Keratinocyte (primary cell): ENCODE data around the gene KSR1. TPM values are rescaled to one million over a fixed set of nuclear protein-coding genes. Genes with fewer than 3 reads are reported as not detected.

Experiments used
- DNase-seq: peaks from one replicate; pipeline ENCODE4 v3.0.0-alpha.2; 2011; ENCODE audit warnings: low read depth, missing footprints, low spot score
- FAIRE-seq: peaks from 2 replicates; lab custom pipeline; 2011; peaks lifted over from hg19 to GRCh38; lab: Jason Lieb, UNC
- H2AFZ ChIP-seq: 2 replicates; pipeline ENCODE4 v1.6.0; 2012; ENCODE audit warnings: low read length, control low read depth, inconsistent platforms; ENCODE audit not compliant: control insufficient read depth
- H3K27ac ChIP-seq: 2 replicates; pipeline ENCODE4 v1.5.1; 2011; ENCODE audit warnings: low read length; ENCODE audit not compliant: control insufficient read depth, insufficient read depth
- H3K27me3 ChIP-seq: 3 replicates; pipeline ENCODE4 v1.6.0; 2011; ENCODE audit warnings: low read length; ENCODE audit not compliant: control insufficient read depth, insufficient read depth; ENCODE audit errors: extremely low read depth
- H3K36me3 ChIP-seq, 2 experiments: 2 replicates in 1 of 2; 3 replicates in 1 of 2; pipeline ENCODE4 v1.5.1; 2011; ENCODE audit warnings: low read length in 2 of 2, mild to moderate bottlenecking in 1 of 2; ENCODE audit not compliant: control insufficient read depth in 2 of 2, insufficient read depth in 2 of 2; ENCODE audit errors: extremely low read depth in 1 of 2
- H3K4me1 ChIP-seq: 3 replicates; pipeline ENCODE4 v1.5.1; 2011; ENCODE audit warnings: low read length; ENCODE audit not compliant: control insufficient read depth, insufficient read depth; ENCODE audit errors: extremely low read depth
- H3K4me2 ChIP-seq: 3 replicates; pipeline ENCODE4 v1.6.0; 2011; ENCODE audit warnings: low read depth, low read length; ENCODE audit not compliant: control insufficient read depth, insufficient read depth; ENCODE audit errors: extremely low read depth
- H3K4me3 ChIP-seq, 3 experiments: fragments of 200-600 bp in 1 of 3; sonication (generic) in 1 of 3; 2 replicates in 2 of 3; 3 replicates in 1 of 3; pipeline ENCODE4 v1.5.1; 2011 to 2016; ENCODE audit warnings: low read length in 3 of 3, mild to moderate bottlenecking in 3 of 3, control low read depth in 2 of 3, inconsistent platforms in 1 of 3, low read depth in 1 of 3, mixed read lengths in 1 of 3, mixed run types in 1 of 3, moderate library complexity in 1 of 3; ENCODE audit not compliant: control insufficient read depth in 2 of 3, insufficient read depth in 2 of 3; ENCODE audit errors: extremely low read depth in 1 of 3
- H3K79me2 ChIP-seq: 2 replicates; pipeline ENCODE4 v1.6.0; 2012; ENCODE audit warnings: low read length; ENCODE audit not compliant: control insufficient read depth, insufficient read depth
- H3K9ac ChIP-seq: 3 replicates; pipeline ENCODE4 v1.6.0; 2011; ENCODE audit warnings: low read length; ENCODE audit not compliant: control insufficient read depth, insufficient read depth; ENCODE audit errors: extremely low read depth
- H3K9me1 ChIP-seq: 3 replicates; pipeline ENCODE4 v1.6.0; 2011; ENCODE audit warnings: low read length; ENCODE audit not compliant: control insufficient read depth, insufficient read depth; ENCODE audit errors: extremely low read depth
- H3K9me3 ChIP-seq: 2 replicates; pipeline ENCODE4 v1.5.1; 2012; ENCODE audit warnings: low read depth, low read length; ENCODE audit not compliant: control insufficient read depth
- H4K20me1 ChIP-seq: 3 replicates; pipeline ENCODE4 v1.6.0; 2011; ENCODE audit warnings: low read length; ENCODE audit not compliant: control insufficient read depth, insufficient read depth; ENCODE audit errors: extremely low read depth
- EZH2 ChIP-seq: IDR thresholded peaks from one replicate; pipeline ENCODE4 v1.6.1; 2012; ENCODE audit warnings: inconsistent platforms, mild to moderate bottlenecking, low read length, moderate library complexity
- dilution Hi-C: fragments of 300-500 bp; cut with MboI; formaldehyde crosslinking; loops from one replicate; pipeline ENCODE4 v1.7.0; 2020; ENCODE audit warnings: low sequenced_read_pairs; ENCODE audit not compliant: extremely low pct_ligation_motif_present
- polyA plus RNA-seq, 5 experiments: library from polyadenylated mRNA; depleted of rRNA in 3 of 5; stranded (reverse) in 3 of 5; stranded (forward) in 1 of 5; unstranded in 1 of 5; fragments of >200 nt; gene quantifications; 1 replicate in 1 of 5; 2 replicates in 3 of 5; 3 replicates in 1 of 5; pipeline versions ENCODE4 v1.2.1 to v1.2.3, GENCODE V29; 2011 to 2012; ENCODE audit warnings: missing spikeins in 2 of 5, low read depth in 1 of 5, low replicate concordance in 1 of 5
- TF ChIP-seq, protein P1 (sequence below), 3 experiments: IDR thresholded peaks in 1 of 3; conservative IDR thresholded peaks in 1 of 3; optimal IDR thresholded peaks in 1 of 3; 2 replicates in 2 of 3; 3 replicates in 1 of 3; pipeline versions ENCODE3 to v1.5.1; 2011; ENCODE audit warnings: low read length in 3 of 3, mild to moderate bottlenecking in 3 of 3, moderate library complexity in 2 of 3, control low read depth in 1 of 3, inconsistent platforms in 1 of 3; ENCODE audit not compliant: insufficient read depth in 2 of 3; ENCODE audit errors: extremely low read depth in 1 of 3

The KSR1 gene
- polyA plus RNA-seq, 1 donor (not counting 4 experiments of a cell fraction or from before 2014, with no cell fraction given): 1.3 TPM

DNA sequence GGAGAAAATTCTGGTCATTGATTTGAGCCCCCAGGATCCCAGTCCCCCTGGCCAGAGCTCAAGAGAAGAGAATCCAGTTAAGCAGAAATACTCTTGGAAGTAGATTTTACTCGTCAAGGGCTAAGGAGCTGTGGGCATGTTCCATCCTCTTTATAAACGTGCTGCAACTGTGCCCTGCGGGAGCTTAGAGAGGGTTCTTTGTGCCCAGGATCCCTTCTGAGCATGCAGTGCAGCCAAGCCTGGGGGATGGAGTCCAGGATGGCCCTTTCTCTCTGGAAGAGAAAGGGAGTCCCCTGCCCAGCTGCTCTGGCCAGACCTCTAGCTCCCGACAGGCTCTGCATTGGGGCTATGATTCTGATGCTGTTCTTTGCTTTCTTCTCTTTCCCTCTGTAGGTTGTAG lies 165.3 kb downstream of the KSR1 start:
- Histone ChIP-seq H2AFZ (no peak overlapping the region), H3K4me3 (no peak overlapping the region), H3K79me2 (no peaks in the 10 kb centered on the region), H3K9ac (no peak overlapping the region), H3K36me3 (no peaks in the 10 kb centered on the region), H4K20me1 (peaks cover 2% of the 10 kb centered on the region), H3K9me1 (no peaks in the 10 kb centered on the region), H3K27ac (no peak overlapping the region), H3K27me3 (no peaks in the 10 kb centered on the region), H3K4me1 (no peaks in the 10 kb centered on the region), H3K4me2 (no peak overlapping the region), H3K9me3 (no peaks in the 10 kb centered on the region)
- dilution Hi-C loops: no loop called here
- TF ChIP-seq, protein P1, sequence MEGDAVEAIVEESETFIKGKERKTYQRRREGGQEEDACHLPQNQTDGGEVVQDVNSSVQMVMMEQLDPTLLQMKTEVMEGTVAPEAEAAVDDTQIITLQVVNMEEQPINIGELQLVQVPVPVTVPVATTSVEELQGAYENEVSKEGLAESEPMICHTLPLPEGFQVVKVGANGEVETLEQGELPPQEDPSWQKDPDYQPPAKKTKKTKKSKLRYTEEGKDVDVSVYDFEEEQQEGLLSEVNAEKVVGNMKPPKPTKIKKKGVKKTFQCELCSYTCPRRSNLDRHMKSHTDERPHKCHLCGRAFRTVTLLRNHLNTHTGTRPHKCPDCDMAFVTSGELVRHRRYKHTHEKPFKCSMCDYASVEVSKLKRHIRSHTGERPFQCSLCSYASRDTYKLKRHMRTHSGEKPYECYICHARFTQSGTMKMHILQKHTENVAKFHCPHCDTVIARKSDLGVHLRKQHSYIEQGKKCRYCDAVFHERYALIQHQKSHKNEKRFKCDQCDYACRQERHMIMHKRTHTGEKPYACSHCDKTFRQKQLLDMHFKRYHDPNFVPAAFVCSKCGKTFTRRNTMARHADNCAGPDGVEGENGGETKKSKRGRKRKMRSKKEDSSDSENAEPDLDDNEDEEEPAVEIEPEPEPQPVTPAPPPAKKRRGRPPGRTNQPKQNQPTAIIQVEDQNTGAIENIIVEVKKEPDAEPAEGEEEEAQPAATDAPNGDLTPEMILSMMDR (optimal IDR thresholded peaks at IDR 0.05 in 1 of 3, IDR thresholded peaks at IDR 0.05 in 1 of 3, conservative IDR thresholded peaks at IDR 0.05 in 1 of 3; ENCODE audit: extremely low read depth in 1 of 3, insufficient read depth in 2 of 3, low read length in 3 of 3): no peak
- TF ChIP-seq EZH2: no peak
- FAIRE-seq: no peak
- no peak for DNase-seq

DNA sequence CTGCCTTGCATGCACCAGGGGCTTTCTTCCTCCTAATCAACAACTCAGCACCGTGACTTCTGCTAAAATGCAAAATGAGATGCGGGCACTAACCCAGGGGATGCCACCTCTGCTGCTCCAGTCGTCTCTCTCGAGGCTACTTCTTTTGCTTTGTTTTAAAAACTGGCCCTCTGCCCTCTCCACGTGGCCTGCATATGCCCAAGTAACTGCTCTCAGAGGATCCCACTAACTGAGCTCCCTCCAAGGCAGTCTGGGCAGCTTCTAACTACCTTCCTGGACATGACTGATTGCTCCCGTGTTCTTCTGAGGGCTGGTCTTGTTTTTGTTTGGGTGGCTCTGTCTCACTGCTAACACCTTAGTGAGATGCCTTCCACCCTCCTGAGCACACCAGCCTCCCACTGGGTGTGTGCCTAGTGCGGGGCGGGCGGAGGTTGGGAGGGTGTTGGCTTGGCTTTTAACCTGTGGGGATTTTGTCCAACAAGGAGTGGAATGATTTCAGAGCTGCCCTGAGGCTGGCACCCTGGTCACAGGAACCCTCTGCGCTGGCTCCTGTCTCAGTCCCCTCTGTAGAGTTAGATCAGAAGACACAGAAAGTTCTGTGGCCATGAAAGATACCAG lies 165.8 kb downstream of the KSR1 start:
- Histone ChIP-seq H3K79me2 (no peaks in the 10 kb centered on the region), H3K4me3 (no peak overlapping the region), H3K9me1 (no peaks in the 10 kb centered on the region), H3K27me3 (no peaks in the 10 kb centered on the region), H3K36me3 (no peaks in the 10 kb centered on the region), H3K4me2 (no peak overlapping the region), H3K9me3 (no peaks in the 10 kb centered on the region), H2AFZ (no peak overlapping the region), H4K20me1 (peaks cover 2% of the 10 kb centered on the region), H3K9ac (no peak overlapping the region), H3K27ac (no peak overlapping the region), H3K4me1 (no peaks in the 10 kb centered on the region)
- DNase-seq (no peak), FAIRE-seq (no peak)
- TF ChIP-seq EZH2: no peak
- TF ChIP-seq, protein P1 (optimal IDR thresholded peaks at IDR 0.05 in 1 of 3, IDR thresholded peaks at IDR 0.05 in 1 of 3, conservative IDR thresholded peaks at IDR 0.05 in 1 of 3; ENCODE audit: extremely low read depth in 1 of 3, insufficient read depth in 2 of 3, low read length in 3 of 3): no peak
- dilution Hi-C loops: no loop called here
